GM18499 (cell line): Measurements from ENCODE around the gene NUP210.
A peak's percentile ranks its signal among the peaks of the same experiment; 100 is the strongest.
"Not testable (repeated sequence)": the region's sequence is repeated elsewhere in the genome, so short reads cannot be mapped to it uniquely, and the experiment has no call there.

Source experiments
- ATAC-seq: cut with Tn5 transposase; IDR thresholded peaks from one replicate; pipeline ENCODE4 v1.9.1; 2021; ENCODE audit warnings: moderate number of reproducible peaks; ENCODE audit not compliant: insufficient read depth, unreplicated experiment

Gene NUP210

DNA sequence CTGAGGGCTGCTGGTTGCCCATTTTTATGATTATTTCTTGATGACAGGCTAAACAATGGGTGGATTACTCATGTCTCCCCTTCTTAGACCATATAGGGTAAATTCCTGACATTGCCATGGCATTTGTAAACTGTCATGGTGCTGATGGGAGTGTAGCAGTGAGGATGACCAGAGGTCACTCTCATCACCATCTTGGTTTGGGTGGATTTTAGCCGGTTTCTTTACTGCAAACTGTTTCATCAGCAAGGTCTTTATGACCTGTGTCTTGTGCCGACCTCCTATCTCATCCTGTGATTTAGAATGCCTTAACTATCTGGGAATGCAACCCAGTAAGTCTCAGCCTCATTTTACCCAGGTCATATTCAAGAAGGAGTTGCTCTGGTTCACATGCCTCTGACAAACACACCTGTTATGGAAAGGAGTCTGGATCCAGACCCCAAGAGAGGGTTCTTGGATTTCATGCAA, 10.3 kb upstream of the NUP210 start:
- ATAC-seq, result not testable (repeated sequence)

DNA sequence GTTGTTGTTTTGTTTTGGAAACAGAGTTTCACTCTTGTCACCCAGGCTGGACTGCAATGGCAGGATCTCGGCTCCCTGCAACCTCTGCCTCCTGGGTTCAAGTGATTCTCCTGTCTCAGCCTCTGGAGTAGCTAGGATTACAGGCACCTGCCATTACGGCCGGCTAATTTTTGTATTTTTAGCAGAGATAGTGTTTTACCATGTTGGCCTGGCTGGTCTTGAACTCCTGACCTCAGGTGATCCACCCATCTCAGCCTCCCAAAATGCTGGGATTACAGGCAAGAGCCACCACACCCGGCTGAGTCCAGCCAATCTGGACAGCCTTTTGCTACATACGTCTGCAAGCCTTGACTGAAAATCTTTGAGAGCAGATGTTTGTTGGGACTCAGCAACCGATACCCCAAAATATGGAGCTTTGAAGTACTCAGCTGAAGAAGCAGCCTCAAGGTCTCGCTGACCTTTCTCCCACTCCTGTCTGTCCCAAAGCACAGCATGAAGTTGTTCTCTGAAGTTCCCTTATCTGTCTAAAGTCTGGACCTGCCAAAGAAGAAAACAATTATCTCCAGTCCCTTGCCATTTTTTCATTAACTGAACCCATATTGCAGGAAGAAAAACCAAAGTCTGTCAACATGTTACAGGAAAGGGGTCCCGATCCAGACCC, 9.6 kb upstream of the NUP210 start:
- ATAC-seq, result no peak

DNA sequence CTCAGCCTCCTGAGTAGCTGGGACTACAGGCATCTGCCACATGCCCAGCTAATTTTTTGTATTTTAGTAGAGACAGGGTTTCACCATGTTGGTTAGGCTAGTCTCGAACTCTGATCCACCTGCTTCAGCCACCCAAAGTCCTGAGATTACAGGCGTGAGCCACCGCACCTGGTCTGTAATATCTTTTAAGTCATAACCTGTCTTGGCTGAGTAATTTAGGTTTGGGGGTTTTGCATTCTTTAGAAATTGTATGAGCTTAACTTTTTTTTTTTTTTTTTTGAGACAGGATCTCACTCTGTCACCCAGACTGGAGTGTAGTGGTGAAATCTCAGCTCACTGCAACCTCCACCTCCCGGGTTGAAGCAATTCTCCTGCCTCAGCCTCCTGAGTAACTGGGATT, 8.6 kb upstream of the NUP210 start:
- not testable (repeated sequence) for ATAC-seq

DNA sequence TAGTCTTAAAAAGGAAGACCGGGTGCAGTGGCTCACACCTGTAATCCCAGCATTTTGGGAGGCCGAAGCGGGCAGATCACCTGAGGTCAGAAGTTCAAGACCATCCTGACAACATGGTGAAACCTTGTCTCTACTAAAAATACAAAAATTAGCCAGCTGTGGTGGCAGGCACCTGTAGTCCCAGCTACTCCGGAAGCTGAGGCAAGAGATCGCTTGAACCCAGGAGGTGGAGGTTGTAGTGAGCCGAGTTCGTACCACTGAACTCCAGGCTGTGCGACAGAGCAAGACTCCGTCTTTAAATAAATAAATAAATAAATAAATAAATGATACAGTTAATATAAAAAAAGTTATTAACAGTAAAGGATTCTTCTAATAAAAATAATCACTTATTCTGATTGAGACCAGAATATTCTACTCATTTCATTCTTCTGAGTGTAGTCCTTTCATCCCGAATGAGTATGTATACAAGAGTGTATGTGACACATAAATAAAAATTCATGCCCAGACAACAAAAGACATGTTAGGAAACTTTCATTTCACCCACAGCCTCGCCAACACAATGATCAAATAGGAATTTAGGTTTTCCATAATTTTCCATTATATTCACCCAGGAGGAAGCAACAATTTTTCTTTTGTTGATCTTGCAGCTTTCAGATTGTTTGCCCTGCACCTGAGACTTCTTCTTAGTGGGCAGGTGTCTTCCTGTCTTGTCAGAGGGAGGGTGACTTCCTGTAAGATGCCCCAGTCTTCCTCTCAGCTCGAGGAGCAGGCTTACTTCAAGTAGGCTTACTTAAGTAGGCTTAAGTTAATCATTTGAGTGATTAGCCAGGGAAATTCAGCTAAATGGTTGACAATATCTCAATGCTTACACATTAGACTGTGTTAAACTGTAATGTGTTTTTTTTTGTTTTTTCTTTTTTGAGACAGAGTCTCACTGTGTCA, 7.8 kb upstream of the NUP210 start:
- ATAC-seq, result no peak

DNA sequence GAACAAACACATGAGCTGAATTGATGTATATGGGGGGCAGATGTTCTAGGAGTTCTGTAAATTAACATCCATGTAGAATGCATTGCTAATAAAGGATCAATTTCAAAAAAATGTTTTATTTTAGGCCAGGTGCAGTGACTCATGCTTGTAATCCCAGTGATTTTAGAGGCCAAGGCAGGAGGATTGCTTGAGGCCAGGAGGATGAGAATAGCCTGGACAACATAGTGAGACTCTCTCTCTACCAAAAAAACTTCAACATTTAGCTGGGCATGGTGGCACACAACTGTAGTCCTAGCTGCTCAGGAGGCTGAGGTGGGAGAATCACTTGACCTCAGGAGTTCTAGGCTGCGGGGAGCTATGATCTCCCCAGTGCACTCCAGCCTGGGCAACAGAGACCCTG, 6.5 kb upstream of the NUP210 start:
- no peak for ATAC-seq

GRCh38 chr3:13425689-13426088, 5.6 kb upstream of the NUP210 start:
- ATAC-seq, result no peak

DNA sequence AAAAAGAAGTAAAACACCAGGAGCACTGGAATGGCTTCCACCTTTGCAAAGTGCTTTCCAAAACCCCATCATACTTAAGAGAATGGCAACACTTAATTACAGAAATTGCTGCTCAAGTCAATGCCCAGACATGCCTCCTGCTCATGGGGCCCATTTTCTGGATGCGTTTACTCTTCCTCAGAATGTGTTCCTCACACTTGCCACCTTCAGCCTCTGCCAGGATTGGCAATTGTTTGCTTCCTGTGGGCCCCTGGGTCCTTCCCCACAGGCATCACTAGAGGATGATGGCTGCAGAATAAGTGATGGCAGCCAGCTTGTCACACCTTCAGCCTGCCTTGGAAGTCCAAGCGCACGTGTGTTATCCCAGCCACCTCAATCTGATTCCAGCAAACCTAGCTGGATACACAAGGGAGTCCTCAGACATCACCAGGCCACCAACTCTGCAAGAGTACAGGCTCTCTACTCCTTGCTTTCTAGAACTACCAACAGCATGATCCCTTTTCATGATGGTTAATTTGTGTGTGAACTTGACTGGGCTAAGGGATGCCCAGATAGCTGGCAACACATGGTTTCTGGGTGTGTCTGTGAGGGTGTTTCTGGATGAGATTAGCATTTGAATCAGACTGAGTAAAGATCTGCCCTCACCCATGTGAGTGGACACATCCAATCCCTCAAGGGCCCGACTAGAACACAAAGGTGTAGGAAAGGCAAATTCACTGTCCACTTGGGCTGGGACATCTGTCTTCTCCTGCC, 4.9 kb upstream of the NUP210 start:
- no peak for ATAC-seq

DNA sequence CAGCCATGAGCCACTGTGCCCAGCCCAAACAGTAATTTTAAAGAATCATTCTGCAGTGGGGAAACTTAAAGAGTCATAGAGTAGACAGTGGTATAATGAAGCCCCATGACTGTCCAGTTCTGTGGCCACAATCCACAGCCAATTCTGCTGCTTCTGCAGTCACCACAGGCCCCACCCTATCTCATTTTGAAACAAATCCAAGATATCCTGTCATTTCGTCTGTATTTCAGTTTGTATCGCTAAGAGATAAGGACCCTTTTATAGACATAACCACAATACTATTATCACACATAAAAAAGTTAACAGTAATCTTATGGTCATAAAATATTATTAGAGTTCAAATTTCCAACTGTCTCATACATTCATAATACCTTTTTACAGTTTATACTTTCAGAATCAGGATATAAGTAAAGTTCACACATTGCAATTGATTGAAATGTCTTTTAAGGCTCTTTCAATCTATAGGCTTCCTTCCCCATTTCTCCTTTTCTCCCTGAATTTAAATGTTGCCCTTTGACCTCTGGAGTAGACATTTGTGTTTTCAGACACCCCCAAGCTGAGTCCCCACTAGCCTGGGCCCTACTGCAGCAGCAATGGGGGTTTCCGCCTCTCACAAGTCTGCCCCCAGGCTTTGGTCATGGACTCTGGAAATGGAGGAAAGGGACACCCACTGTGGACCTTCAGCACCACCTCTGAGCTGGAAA, 4.2 kb upstream of the NUP210 start:
- ATAC-seq, result no peak

DNA sequence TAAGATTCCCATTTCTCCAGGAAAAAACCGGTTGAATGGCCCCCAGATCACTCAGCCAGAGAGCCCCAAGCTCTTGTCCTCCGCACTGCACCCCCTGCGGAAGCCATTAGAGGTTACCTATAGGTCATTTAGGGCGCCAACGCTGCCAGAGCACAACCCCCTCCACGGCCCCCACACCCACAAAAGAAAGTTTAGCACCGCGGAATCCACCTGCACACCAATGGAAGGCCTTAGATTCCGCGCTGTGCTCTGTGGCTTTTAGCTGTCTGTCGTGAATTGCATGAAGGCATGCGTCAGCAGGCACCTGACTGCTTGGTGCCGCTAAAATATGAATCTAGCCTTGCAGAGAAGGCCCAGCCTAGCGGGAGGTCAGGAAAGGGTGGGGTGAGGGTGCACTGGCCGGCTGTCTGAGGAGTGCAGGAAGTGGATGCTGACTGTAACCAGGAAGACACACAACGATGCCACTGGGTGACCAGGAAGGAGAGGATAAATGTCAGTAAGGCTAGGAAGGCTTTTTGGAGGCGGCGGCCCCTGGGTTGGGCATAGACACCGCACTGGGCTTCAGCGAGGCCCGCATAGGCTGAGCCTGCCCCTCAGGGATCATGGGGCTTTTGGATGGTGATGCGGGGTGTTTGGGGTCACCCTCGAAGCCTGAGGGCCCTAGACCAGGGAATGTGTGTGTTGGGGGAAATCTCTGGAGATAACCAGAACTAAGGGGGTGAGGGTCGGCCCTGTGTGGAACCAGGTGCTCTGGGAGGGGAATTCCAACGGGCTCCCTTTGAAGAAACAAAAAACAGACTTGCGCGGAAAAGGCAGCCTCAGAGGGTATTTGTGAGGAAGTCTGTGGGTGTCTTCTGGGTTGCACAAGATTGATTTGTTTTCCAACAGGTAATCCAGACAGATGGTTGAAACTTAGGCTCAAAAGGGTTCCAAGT, 976 bp upstream of the NUP210 start:
- no peak for ATAC-seq

GRCh38 chr3:13419505-13420044, 547 bp downstream of the NUP210 start:
- no peak for ATAC-seq

- no peak for ATAC-seq
Measured at GRCh38 chr3:13417166-13417947, 2.8 kb downstream of the NUP210 start.

DNA sequence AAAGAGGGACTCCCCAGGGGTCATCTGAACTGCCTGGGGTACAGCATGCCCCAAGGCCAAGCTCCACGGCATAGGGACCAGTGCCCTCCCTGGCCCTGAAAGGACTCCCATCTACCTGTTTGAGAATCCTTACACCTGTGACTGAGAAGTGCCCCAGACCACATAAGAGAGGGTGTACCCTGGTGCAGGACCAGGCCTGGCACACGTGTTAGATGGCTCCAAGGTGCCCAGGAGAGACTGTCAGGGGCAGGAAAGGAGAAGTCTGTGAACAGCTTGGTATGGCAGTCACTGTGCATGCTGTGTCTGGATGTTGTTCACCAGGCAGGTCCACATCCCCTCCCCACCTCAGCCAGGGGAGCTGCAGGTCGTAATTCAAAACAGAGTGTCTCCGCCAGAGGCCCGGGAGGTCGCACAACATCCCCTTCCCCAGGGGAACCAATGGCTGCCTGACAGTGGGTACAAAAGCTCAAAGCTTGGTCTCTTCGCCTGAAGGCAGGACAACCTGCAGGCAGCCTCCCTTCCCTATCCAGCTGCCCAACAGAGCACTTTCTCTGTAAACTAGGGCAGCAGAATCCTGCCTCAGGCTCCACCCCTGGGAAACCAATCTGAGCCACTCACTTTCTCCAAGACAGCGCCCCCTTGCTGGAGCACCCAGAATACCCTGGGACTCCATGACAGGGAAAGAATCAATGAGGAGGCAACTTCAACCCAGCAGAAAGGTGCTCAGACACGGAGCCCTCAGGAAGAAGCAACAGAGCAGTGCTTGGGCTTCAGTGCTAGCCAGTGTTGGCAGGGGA, 3.9 kb downstream of the NUP210 start:
- no peak for ATAC-seq

DNA sequence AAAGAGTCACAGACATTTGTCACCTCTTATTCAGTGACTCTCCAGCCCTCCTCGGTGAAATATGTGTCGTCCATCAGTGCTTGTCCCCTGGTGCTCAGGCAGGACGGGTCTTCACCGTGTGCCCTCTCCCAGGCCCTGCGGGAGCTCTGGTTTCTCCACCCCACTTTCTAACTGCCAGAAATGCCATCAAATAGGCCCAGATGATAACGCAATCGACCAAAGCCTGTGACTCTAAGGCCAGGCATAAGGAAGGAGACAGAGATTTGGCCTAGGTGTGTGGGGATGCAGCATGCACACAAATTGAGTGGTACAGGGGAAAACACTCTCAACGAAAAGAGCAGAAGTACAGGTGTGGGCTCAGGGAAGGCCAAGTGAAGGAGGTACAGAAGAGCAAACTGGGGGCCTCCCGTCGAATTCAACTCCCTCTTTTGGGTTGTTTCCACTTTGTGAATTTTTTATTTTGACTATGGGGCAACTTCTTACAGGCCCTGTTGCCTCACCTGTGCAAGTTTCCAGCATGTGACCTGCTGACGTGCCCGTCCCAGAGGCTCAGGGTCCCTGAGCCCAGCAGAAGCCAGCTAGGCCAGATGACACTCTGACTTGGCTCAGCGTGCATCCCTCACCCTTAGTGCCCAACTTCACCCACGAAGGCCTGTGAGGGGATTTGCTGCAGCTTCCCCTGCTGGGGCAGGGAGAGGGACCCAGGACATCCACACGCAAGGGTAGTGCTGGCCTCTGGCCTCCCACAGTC, 4.7 kb downstream of the NUP210 start:
- no peak for ATAC-seq

DNA sequence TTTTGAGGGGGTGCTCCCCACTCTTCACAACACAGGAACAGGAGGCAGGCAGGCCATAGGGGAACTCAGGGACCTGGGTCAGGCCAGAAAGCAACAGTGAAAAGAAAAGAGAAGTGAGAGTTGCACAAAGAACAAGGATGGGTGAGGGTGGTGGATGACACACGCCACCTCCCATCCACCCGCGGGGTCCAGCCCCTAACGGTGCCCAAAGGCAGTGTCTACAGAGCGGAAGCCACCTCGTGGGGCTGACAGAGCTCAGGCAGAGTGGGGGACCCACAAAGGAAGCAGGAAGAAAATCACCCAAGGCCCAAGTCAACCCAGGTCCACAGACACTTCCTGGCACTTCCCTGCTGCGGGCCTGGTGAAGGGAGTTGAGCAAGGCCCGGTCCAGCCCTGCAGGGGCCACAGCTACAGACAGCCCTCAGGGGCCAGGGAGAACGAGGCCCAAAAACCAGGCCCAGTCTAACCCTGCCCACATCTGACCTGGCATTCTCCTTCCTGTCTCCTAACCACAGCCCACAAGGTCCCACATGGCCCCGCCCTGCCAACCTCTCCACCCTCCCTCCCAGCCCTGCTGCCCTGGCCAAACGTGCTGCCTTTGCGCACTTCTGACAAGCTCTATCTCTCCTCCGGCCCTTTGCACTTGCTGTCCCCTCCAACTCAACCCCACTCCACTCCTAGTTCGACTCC, 5.9 kb downstream of the NUP210 start:
- peak; percentile 90 for ATAC-seq

GRCh38 chr3:13411186-13411860, 8.8 kb downstream of the NUP210 start:
- ATAC-seq, result no peak

GRCh38 chr3:13408890-13409289, 11.2 kb downstream of the NUP210 start:
- ATAC-seq, result no peak
